Sigmoid colon (tissue), 4 donors: ENCODE data around the gene CLEC6A.
"Not testable (repeated sequence)": the region's sequence is repeated elsewhere in the genome, so short reads cannot be mapped to it uniquely, and the experiment has no call there.

Experiments used
- CTCF ChIP-seq, 4 experiments: fragments of 450-650 bp in 3 of 4; fragments of 200-600 bp in 1 of 4; IDR thresholded peaks; one replicate each; pipeline ENCODE4 v1.5.1; 2016 to 2019; ENCODE audit warnings: antibody characterized with exemption in 4 of 4, mild to moderate bottlenecking in 3 of 4, moderate library complexity in 2 of 4
- POLR2AphosphoS5 ChIP-seq, 4 donors: sonication (generic); formaldehyde crosslinking; IDR thresholded peaks; one replicate each; pipeline ENCODE4 v1.6.1; 2017; ENCODE audit warnings: antibody characterized with exemption in 4 of 4

GRCh38 chr12:8444536-8445278 is 11.1 kb upstream of the CLEC6A start:
- not testable (repeated sequence) for TF ChIP-seq CTCF, POLR2AphosphoS5 (IDR thresholded peaks at IDR 0.05)
